ENCODE measurements around the gene TBX10.

TBX10 gene

GRCh38 chr11:67680696-67681470 lies 41.3 kb upstream of the TBX10 start:
- Histone ChIP-seq H3K9me2 (replicated peaks; ENCODE audit: insufficient read depth, low read length) (no peaks in the 10 kb centered on the region), H3K4me3 (ENCODE audit: low read length) (no peak overlapping the region), H2AFZ (ENCODE audit: low read length) (no peak overlapping the region), H3K9ac (ENCODE audit: low read length) (no peak overlapping the region), H3K36me3 (replicated peaks; ENCODE audit: insufficient read depth, low read length) (no peaks in the 10 kb centered on the region), H3K27me3 (replicated peaks; ENCODE audit: insufficient read depth, low read length) (no peaks in the 10 kb centered on the region), H3K4me2 (ENCODE audit: low read depth, low read length) (no peak overlapping the region), H3K27ac (ENCODE audit: low read length) (no peak overlapping the region), H3K4me1 (ENCODE audit: low read length) (no peaks in the 10 kb centered on the region), H3K79me2 (ENCODE audit: low read length) (no peaks in the 10 kb centered on the region), H3K9me3 (replicated peaks; ENCODE audit: insufficient read depth, low read length) (no peaks in the 10 kb centered on the region), H3F3A (ENCODE audit: insufficient read depth, low read length) (no peaks in the 10 kb centered on the region), H4K20me1 (ENCODE audit: insufficient read depth, low read length) (no peaks in the 10 kb centered on the region)
- DNase-seq: no peak
- no peak for TF ChIP-seq EZH2phosphoT487 (IDR thresholded peaks at IDR 0.05; ENCODE audit: low read length)
- TF ChIP-seq EZH2 (optimal IDR thresholded peaks at IDR 0.05; ENCODE audit: low read depth, low read length): no peak
- TF ChIP-seq, protein P1, sequence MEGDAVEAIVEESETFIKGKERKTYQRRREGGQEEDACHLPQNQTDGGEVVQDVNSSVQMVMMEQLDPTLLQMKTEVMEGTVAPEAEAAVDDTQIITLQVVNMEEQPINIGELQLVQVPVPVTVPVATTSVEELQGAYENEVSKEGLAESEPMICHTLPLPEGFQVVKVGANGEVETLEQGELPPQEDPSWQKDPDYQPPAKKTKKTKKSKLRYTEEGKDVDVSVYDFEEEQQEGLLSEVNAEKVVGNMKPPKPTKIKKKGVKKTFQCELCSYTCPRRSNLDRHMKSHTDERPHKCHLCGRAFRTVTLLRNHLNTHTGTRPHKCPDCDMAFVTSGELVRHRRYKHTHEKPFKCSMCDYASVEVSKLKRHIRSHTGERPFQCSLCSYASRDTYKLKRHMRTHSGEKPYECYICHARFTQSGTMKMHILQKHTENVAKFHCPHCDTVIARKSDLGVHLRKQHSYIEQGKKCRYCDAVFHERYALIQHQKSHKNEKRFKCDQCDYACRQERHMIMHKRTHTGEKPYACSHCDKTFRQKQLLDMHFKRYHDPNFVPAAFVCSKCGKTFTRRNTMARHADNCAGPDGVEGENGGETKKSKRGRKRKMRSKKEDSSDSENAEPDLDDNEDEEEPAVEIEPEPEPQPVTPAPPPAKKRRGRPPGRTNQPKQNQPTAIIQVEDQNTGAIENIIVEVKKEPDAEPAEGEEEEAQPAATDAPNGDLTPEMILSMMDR (IDR thresholded peaks at IDR 0.05; ENCODE audit: low read length): no peak

DNA sequence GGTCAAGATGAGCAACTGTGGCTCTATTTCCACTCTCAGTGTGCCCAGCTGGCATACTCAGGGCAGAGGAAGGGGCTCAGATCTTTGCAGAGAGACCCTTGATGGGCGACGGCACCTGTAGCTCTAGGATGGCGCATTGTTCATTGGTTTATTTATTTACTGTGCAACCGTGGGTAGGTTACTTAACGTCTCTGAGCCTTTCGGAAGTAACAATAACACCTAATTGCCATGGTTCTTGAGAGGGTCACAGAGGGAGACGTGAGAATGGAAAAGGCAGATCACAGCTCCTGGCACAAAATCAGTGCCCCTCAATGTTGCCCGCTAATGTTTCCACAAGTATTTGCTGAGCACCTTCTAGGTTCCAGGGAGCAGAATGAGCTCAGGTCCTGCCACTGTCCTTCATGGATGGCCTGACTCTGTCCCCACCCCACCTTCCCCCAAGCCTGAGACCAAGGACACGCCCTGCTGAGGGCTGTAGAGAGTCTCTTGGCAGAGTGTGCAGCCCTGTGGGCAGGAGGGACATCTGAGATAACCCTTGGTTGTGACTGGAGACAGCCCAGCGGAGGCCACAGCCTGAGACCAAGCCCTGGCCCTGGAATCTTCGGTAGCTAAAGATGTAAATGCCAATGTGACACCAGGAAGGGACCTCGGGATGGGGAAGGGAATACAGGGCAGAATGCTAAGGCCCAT lies 35.6 kb upstream of the TBX10 start:
- no peak for DNase-seq
- no peaks in the 10 kb centered on the region for H3K36me3 ChIP-seq (replicated peaks; ENCODE audit: insufficient read depth, low read length)
- H3K27ac ChIP-seq (ENCODE audit: low read length): no peak overlapping the region
- no peaks in the 10 kb centered on the region for H3K9me2 ChIP-seq (replicated peaks; ENCODE audit: insufficient read depth, low read length)
- TF ChIP-seq, protein P1 (IDR thresholded peaks at IDR 0.05; ENCODE audit: low read length): no peak
- TF ChIP-seq EZH2phosphoT487 (IDR thresholded peaks at IDR 0.05; ENCODE audit: low read length) (no peak), EZH2 (optimal IDR thresholded peaks at IDR 0.05; ENCODE audit: low read depth, low read length) (no peak)
- H2AFZ ChIP-seq (ENCODE audit: low read length): no peak overlapping the region
- no peaks in the 10 kb centered on the region for H3F3A ChIP-seq (ENCODE audit: insufficient read depth, low read length)
- no peaks in the 10 kb centered on the region for H3K27me3 ChIP-seq (replicated peaks; ENCODE audit: insufficient read depth, low read length)
- H3K9ac ChIP-seq (ENCODE audit: low read length): no peak overlapping the region
- no peak overlapping the region for H3K4me2 ChIP-seq (ENCODE audit: low read depth, low read length)
- H3K4me3 ChIP-seq (ENCODE audit: low read length): no peak overlapping the region
- H4K20me1 ChIP-seq (ENCODE audit: insufficient read depth, low read length): no peaks in the 10 kb centered on the region
- no peaks in the 10 kb centered on the region for H3K4me1 ChIP-seq (ENCODE audit: low read length)
- H3K79me2 ChIP-seq (ENCODE audit: low read length): no peaks in the 10 kb centered on the region
- H3K9me3 ChIP-seq (replicated peaks; ENCODE audit: insufficient read depth, low read length): no peaks in the 10 kb centered on the region

GRCh38 chr11:67674442-67674871 lies 34.9 kb upstream of the TBX10 start, which contains the start of gene ALDH3B2:
ALDH3B2 (minus strand) TSS chr11:67674623; CDS start chr11:67666935, 7,688 bp downstream.
- TF ChIP-seq, protein P1 (IDR thresholded peaks at IDR 0.05; ENCODE audit: low read length): no peak
- TF ChIP-seq EZH2 (optimal IDR thresholded peaks at IDR 0.05; ENCODE audit: low read depth, low read length) (no peak), EZH2phosphoT487 (IDR thresholded peaks at IDR 0.05; ENCODE audit: low read length) (no peak)
- H3K4me3 ChIP-seq (ENCODE audit: low read length): no peak within 1 kb of the TSS
- H3K4me1 ChIP-seq (ENCODE audit: low read length): no peaks in the 10 kb centered on the region
- DNase-seq: no peak
- H3K79me2 ChIP-seq (ENCODE audit: low read length): no peaks in the 10 kb centered on the region
- H3K4me2 ChIP-seq (ENCODE audit: low read depth, low read length): no peak within 1 kb of the TSS
- H4K20me1 ChIP-seq (ENCODE audit: insufficient read depth, low read length): no peaks in the 10 kb centered on the region
- no peak within 1 kb of the TSS for H2AFZ ChIP-seq (ENCODE audit: low read length)
- H3K27ac ChIP-seq (ENCODE audit: low read length): no peak within 1 kb of the TSS
- no peaks in the 10 kb centered on the region for H3K9me2 ChIP-seq (replicated peaks; ENCODE audit: insufficient read depth, low read length)
- no peaks in the 10 kb centered on the region for H3K9me3 ChIP-seq (replicated peaks; ENCODE audit: insufficient read depth, low read length)
- no peaks in the 10 kb centered on the region for H3F3A ChIP-seq (ENCODE audit: insufficient read depth, low read length)
- no peak within 1 kb of the TSS for H3K9ac ChIP-seq (ENCODE audit: low read length)
- no peaks in the 10 kb centered on the region for H3K36me3 ChIP-seq (replicated peaks; ENCODE audit: insufficient read depth, low read length)
- no peaks in the 10 kb centered on the region for H3K27me3 ChIP-seq (replicated peaks; ENCODE audit: insufficient read depth, low read length)
